ENCODE data around the gene SPIRE2.
A peak's percentile ranks its signal among the peaks of the same experiment; 100 is the strongest.
"Not testable (repeated sequence)": the region's sequence is repeated elsewhere in the genome, so short reads cannot be mapped to it uniquely, and the experiment has no call there.

SPIRE2 gene

DNA sequence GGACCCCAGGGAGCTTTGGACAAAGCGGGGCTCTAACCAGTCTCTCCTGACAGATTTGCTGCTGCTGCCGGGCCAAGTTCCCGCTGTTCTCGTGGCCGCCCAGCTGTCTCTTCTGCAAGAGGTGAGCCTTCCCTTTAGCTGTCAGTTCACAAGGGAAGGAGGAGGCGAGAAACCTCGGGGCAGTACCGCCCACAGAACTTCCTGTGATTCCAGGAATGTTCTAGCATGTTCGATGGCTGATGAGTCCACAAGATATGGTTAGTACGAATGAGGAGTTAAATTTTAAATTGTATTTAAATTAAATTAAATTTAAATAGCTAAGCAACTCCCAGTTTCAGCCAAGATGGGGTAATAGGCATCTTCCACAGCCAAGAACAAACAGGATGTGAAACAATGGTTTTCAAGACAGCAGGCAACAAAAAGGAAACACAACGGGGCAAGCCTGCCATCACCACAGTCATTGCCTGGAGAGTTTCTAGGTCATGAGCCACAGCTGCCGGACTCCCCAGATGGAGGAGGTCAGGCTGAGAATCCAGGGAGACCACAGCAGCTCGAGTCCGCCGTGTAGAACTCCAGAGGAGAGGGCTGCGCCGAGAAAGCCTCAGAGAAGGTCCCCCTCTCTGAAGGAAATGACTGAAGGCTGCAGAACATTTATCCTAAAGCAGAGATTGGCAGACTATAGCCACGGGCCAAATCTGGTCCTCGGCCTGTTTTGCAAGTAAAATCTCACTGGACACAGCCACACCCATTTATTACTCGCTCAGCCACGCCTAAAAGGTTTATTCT is 35.7 kb downstream of the SPIRE2 start:
- DNase-seq (ENCODE audit: low read depth, low spot score) = peak; percentile 28

- no peak for DNase-seq (ENCODE audit: low read depth, low spot score)
These were observed 36.2 kb downstream of the SPIRE2 start for GRCh38 chr16:89864527-89864820.

- DNase-seq (ENCODE audit: low read depth, low spot score) = no peak
These were observed 39.6 kb downstream of the SPIRE2 start for GRCh38 chr16:89867918-89868317.

DNA sequence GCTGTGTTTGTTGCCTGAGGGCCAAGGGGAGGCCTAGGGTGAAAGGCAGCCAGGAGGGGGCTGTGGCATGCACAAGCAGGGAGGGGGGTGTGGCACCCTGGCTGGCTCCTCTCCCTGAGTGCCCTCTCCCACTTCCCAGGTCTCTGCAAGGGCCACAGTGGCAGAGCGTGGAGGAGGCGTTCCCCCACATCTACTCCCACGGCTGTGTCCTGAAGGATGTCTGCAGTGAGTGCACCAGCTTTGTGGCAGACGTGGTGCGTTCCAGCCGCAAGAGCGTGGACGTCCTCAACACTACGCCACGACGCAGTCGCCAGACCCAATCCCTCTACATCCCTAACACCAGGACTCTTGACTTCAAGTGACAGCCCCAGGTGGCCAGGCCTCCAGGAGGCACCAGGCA is 41.6 kb downstream of the SPIRE2 start:
- no peak for DNase-seq (ENCODE audit: low read depth, low spot score)

DNA sequence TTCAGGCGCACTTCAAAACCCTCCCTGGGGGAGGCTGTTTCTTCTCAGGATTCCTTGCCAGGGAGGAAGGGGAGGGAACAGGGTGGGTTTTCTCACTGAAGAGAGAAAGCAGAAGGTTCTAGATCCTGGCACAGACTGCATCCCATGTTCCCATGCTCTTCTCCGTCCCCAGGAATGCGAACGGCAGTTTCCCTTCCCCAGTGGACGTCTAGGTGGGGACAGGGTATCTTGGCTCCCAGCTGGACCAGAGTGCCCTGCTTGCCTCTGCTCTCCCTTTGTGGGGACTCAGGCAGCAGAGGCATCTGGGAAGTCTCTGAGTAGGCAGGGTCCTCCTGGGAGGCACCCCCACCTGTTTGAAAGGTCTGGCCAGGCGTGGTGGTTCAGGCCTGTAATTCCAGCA is 42.2 kb downstream of the SPIRE2 start:
- DNase-seq (ENCODE audit: low read depth, low spot score) = no peak

GRCh38 chr16:89871895-89872294 is 43.6 kb downstream of the SPIRE2 start:
- DNase-seq (ENCODE audit: low read depth, low spot score) = no peak

DNA sequence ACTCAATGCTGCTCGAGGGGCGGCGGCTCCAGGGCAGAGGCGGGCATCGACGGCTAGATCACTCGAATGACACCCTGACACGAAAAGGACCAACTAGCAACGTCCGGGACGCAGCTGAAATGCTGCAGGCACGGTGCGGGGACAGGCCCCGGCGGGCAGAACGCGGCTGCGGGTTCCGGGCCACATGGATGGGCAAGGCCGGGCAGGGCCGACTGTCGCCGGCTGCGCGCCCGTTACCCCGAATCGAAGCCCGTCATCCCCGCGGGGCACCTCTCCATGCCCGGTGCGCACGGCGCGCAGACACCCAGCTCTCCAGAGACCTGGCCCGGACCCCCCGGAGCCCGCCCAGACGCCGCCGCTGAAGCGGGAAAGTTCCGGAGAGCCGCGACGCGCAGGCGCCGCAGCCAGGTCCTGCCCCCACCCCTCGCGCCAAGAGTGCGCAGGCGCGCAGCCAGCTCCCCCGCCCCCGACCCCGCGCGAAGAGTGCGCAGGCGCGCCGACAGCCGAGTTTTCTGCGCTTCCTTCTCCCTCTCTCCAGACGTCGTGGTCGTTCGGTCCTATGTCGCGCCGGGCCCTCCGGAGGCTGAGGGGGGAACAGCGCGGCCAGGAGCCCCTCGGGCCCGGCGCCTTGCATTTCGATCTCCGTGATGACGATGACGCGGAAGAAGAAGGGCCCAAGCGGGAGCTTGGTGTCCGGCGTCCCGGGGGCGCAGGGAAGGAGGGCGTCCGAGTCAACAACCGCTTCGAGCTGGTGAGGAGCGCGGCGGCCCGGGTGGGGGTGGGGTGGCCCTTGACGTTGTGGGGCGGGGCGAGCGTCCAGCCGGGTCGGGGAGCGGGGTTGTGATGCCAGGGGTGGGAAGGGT is 45.1 kb downstream of the SPIRE2 start, which contains the start of gene TCF25:
TCF25 (plus strand) TSS at position 484 of the 863 bp plus-strand sequence; CDS start at position 560, 76 bp downstream.
- peak; percentile 68 for DNase-seq (ENCODE audit: low read depth, low spot score)

DNA sequence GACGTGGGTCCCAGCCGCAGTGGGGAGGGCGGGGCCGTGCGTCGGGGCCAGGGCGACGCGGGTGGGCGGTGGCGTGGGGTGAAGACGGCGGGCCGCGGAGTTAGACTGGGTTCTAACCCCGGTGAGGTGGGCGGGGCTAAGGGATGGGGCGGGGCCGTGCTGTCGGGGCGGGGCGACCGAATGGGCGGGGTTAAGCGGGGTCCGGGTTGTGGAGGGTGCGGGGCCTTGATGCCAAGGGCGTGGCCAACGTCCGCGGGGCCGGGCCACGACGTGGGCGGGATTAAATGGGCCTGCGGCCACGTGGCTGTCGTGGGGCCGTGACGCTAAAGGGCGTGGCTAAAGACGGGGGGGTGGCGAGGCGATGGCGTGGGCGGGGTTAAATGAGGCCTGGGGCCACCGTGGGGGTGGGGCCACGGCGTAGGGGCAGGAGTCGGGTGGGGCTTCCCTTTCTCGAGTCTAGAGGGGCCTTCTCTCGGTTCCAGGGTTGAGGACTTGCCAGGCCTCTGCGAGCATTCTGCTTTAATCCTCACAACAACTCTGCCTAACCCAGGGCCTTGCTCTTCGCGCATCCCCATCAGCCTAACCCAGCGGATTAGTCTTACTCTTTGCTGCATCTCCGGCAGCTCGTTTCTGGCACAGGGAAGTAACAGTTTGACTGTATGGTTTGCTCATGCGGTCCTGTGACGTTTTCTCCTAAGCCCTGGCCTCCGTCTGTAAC is 45.9 kb downstream of the SPIRE2 start:
- peak; percentile 87 for DNase-seq (ENCODE audit: low read depth, low spot score)

GRCh38 chr16:89879123-89879522 is 50.8 kb downstream of the SPIRE2 start:
- DNase-seq (ENCODE audit: low read depth, low spot score) = not testable (repeated sequence)

GRCh38 chr16:89880477-89881367 is 52.4 kb downstream of the SPIRE2 start:
- no peak for DNase-seq (ENCODE audit: low read depth, low spot score)

- DNase-seq (ENCODE audit: low read depth, low spot score) = no peak
These were observed 53.1 kb downstream of the SPIRE2 start for GRCh38 chr16:89881368-89881730.

GRCh38 chr16:89883346-89884040 is 55.2 kb downstream of the SPIRE2 start:
- DNase-seq (ENCODE audit: low read depth, low spot score) = no peak

GRCh38 chr16:89884041-89884421 is 55.8 kb downstream of the SPIRE2 start:
- DNase-seq (ENCODE audit: low read depth, low spot score) = no peak

- no peak for DNase-seq (ENCODE audit: low read depth, low spot score)
These were observed 59.0 kb downstream of the SPIRE2 start for GRCh38 chr16:89887243-89887642.

- no peak for DNase-seq (ENCODE audit: low read depth, low spot score)
These were observed 61.9 kb downstream of the SPIRE2 start for GRCh38 chr16:89890200-89890599.

DNA sequence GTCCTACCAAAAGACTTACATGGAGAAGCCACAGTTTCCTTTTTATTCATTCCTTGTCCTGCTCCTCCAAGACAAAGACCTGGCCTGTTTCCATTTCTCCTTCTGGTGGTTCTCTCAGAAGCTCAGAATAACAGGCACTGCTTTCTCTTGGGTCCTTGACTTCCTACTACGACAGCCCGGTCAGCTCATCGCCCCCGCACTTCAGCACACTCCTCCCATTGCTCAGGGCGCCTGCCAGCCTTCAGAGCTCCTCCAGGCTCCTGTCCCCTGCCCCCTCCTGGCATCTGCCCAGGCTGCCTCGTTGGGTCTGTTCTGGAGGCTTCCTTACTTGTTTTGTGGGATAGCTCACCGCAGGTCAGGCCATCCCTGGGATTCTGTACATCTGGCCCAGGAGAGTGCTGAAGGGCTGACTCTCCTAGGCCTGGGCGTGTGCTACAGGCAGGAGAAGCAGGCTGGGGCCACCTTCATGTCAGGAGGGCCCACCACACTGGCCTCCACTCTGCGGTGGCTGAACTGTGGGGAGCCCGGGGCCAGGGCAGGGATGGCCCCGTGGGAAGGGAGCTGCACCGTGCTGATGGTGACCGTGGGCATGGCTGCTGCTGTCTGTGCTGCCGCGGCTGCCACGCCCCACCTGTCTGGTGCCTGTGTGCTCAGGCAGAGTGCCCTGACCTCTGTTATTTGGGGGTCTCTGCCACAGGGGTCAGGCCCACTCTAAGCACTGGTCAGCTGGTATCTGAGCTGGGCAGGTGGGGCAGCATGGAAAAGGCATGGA is 62.8 kb downstream of the SPIRE2 start:
- no peak for DNase-seq (ENCODE audit: low read depth, low spot score)

DNA sequence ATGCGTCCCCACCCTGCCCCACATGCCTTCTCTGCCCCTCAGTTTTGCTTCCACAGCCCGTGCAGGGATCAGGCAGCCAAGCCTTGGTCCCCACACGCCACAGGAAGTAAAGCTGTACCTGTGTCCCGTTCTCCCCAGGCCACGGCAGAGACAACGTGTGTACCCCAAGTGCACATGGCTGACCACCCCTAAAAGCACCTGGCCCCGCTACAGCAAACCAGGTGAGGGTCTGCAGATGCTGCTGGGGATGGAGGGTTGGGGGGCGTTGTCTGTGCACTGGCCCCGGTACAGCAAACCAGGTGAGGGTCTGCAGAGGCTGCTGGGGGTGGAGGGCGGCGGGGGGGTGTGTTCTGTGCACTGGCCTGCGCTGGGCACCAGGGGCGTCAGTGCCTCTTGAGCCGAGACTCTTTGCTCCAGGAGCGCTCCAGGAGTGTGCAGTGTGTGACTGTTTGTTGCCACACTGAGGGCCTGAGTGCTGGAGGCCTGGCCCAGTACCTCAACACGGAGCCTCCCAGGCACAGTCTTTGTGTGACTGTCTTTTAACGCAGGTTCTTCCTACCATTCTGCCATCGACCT is 63.9 kb downstream of the SPIRE2 start:
- no peak for DNase-seq (ENCODE audit: low read depth, low spot score)

DNA sequence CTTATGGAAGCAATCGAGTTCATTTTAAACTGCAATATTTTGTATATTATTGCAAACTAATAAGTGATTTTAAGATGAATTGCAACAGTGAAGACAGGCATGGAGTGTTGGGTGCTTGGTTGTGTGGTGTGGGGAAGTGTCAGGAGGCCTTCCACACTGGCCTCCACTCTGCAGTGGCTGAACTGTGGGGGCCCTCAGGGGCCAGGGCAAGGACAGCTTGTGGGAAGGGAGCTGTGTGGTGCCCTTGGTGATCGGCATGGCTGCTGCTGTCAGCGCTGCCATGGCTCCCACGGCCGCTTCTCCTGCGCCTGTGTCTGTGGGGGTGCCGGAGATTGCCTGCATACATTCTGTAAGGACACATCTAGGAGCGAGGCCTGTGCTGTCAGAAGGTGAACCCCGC is 64.4 kb downstream of the SPIRE2 start:
- DNase-seq (ENCODE audit: low read depth, low spot score) = no peak

All from activated CD4-positive, CD25-positive, alpha-beta regulatory T cell treated with anti-CD3 and anti-CD28 coated beads, Interleukin-2, amount 50 U/mL, for 16 hours (primary cell).